Mucosa of stomach (tissue), 1 donor: ENCODE results near the gene AKAP13.

Source experiments
- H3K27me3 ChIP-seq: one replicate; pipeline ENCODE4 v1.7.0; 2013; ENCODE audit warnings: mild to moderate bottlenecking, low read length; ENCODE audit not compliant: control insufficient read depth, insufficient read depth
- H3K36me3 ChIP-seq: one replicate; pipeline ENCODE4 v1.7.0; 2013; ENCODE audit warnings: low read length; ENCODE audit not compliant: control insufficient read depth, insufficient read depth
- H3K4me1 ChIP-seq: one replicate; pipeline ENCODE4 v1.7.0; 2013; ENCODE audit warnings: mild to moderate bottlenecking, low read length; ENCODE audit not compliant: control insufficient read depth, insufficient read depth
- H3K4me3 ChIP-seq: one replicate; pipeline ENCODE4 v1.7.0; 2013; ENCODE audit warnings: low read length
- H3K9ac ChIP-seq: one replicate; pipeline ENCODE4 v1.7.0; 2013; ENCODE audit warnings: mild to moderate bottlenecking, low read length, moderate library complexity
- H3K9me3 ChIP-seq: one replicate; pipeline ENCODE4 v1.7.0; 2013; ENCODE audit warnings: mild to moderate bottlenecking, low read length, moderate library complexity; ENCODE audit not compliant: control insufficient read depth
- donor health status: Pancreatic carcinoma.

AKAP13 gene

GRCh38 chr15:85504749-85505676 lies 124.6 kb downstream of the AKAP13 start:
- no peaks in the 10 kb centered on the region for H3K9me3 ChIP-seq
- no peak overlapping the region for H3K9ac ChIP-seq
- no peaks in the 10 kb centered on the region for H3K27me3 ChIP-seq
- no peak overlapping the region for H3K4me3 ChIP-seq
- H3K4me1 ChIP-seq: no peaks in the 10 kb centered on the region
- H3K36me3 ChIP-seq: no peaks in the 10 kb centered on the region

- H3K4me3 ChIP-seq: no peak overlapping the region
- no peak overlapping the region for H3K9ac ChIP-seq
- no peaks in the 10 kb centered on the region for H3K9me3 ChIP-seq
- H3K36me3 ChIP-seq: no peaks in the 10 kb centered on the region
- H3K27me3 ChIP-seq: no peaks in the 10 kb centered on the region
- H3K4me1 ChIP-seq: no peaks in the 10 kb centered on the region
Measured at GRCh38 chr15:85507114-85507513, 126.7 kb downstream of the AKAP13 start.

- no peak overlapping the region for H3K4me3 ChIP-seq
Measured at GRCh38 chr15:85509973-85510372, 129.6 kb downstream of the AKAP13 start.

GRCh38 chr15:85514413-85514812 lies 134.0 kb downstream of the AKAP13 start:
- Histone ChIP-seq H3K4me3 (no peak overlapping the region), H3K9ac (no peak overlapping the region), H3K9me3 (no peaks in the 10 kb centered on the region), H3K36me3 (no peaks in the 10 kb centered on the region), H3K4me1 (no peaks in the 10 kb centered on the region), H3K27me3 (no peaks in the 10 kb centered on the region)

More at GRCh38 chr15:85509973-85510372, 129.6 kb downstream of the AKAP13 start:
- no peaks in the 10 kb centered on the region for H3K9me3 ChIP-seq
- no peak overlapping the region for H3K9ac ChIP-seq
- H3K36me3 ChIP-seq: no peaks in the 10 kb centered on the region
- H3K27me3 ChIP-seq: no peaks in the 10 kb centered on the region
- no peaks in the 10 kb centered on the region for H3K4me1 ChIP-seq

GRCh38 chr15:85515212-85515611 lies 134.8 kb downstream of the AKAP13 start:
- Histone ChIP-seq H3K4me1 (no peaks in the 10 kb centered on the region), H3K4me3 (no peak overlapping the region), H3K9ac (no peak overlapping the region), H3K9me3 (no peaks in the 10 kb centered on the region), H3K27me3 (no peaks in the 10 kb centered on the region), H3K36me3 (no peaks in the 10 kb centered on the region)

- no peaks in the 10 kb centered on the region for H3K9me3 ChIP-seq
- no peak overlapping the region for H3K4me3 ChIP-seq
- no peaks in the 10 kb centered on the region for H3K36me3 ChIP-seq
- no peaks in the 10 kb centered on the region for H3K27me3 ChIP-seq
- no peak overlapping the region for H3K9ac ChIP-seq
- peaks cover 5% of the 10 kb centered on the region for H3K4me1 ChIP-seq
Measured at GRCh38 chr15:85517086-85517485, 136.7 kb downstream of the AKAP13 start.

GRCh38 chr15:85518979-85519761 lies 138.8 kb downstream of the AKAP13 start:
- Histone ChIP-seq H3K4me3 (no peak overlapping the region), H3K27me3 (no peaks in the 10 kb centered on the region), H3K9me3 (no peaks in the 10 kb centered on the region), H3K4me1 (peaks cover 5% of the 10 kb centered on the region), H3K9ac (no peak overlapping the region), H3K36me3 (no peaks in the 10 kb centered on the region)

GRCh38 chr15:85520650-85521049 lies 140.2 kb downstream of the AKAP13 start:
- no peaks in the 10 kb centered on the region for H3K36me3 ChIP-seq
- H3K9me3 ChIP-seq: no peaks in the 10 kb centered on the region
- H3K4me1 ChIP-seq: peaks cover 5% of the 10 kb centered on the region
- H3K27me3 ChIP-seq: no peaks in the 10 kb centered on the region
- H3K4me3 ChIP-seq: no peak overlapping the region
- H3K9ac ChIP-seq: no peak overlapping the region

GRCh38 chr15:85523530-85523929 lies 143.1 kb downstream of the AKAP13 start:
- Histone ChIP-seq H3K9me3 (no peaks in the 10 kb centered on the region), H3K9ac (no peak overlapping the region), H3K4me1 (peaks cover 18% of the 10 kb centered on the region), H3K36me3 (no peaks in the 10 kb centered on the region), H3K27me3 (no peaks in the 10 kb centered on the region), H3K4me3 (no peak overlapping the region)

- Histone ChIP-seq H3K9me3 (no peaks in the 10 kb centered on the region), H3K27me3 (no peaks in the 10 kb centered on the region), H3K4me1 (peaks cover 28% of the 10 kb centered on the region), H3K9ac (no peak overlapping the region), H3K4me3 (no peak overlapping the region), H3K36me3 (no peaks in the 10 kb centered on the region)
Measured at GRCh38 chr15:85525755-85526154, 145.4 kb downstream of the AKAP13 start.

GRCh38 chr15:85527895-85528294 lies 147.5 kb downstream of the AKAP13 start:
- Histone ChIP-seq H3K4me1 (peaks cover 33% of the 10 kb centered on the region), H3K36me3 (no peaks in the 10 kb centered on the region), H3K9me3 (no peaks in the 10 kb centered on the region), H3K9ac (no peak overlapping the region), H3K27me3 (no peaks in the 10 kb centered on the region), H3K4me3 (no peak overlapping the region)

GRCh38 chr15:85530079-85530478 lies 149.7 kb downstream of the AKAP13 start:
- no peaks in the 10 kb centered on the region for H3K9me3 ChIP-seq
- H3K4me3 ChIP-seq: no peak overlapping the region
- no peaks in the 10 kb centered on the region for H3K27me3 ChIP-seq
- H3K9ac ChIP-seq: no peak overlapping the region
- peaks cover 51% of the 10 kb centered on the region for H3K4me1 ChIP-seq
- no peaks in the 10 kb centered on the region for H3K36me3 ChIP-seq
